Measurements from ENCODE around the gene CCDC24. TPM values are rescaled to one million over a fixed set of nuclear protein-coding genes. Genes with fewer than 3 reads are reported as not detected.

The CCDC24 gene
- total and polyA plus RNA-seq, 8 donors, result 3.9 to 45.9 (median 6.5) TPM

GRCh38 chr1:43946236-43947060 lies 45.0 kb upstream of the CCDC24 start, which contains the start of gene IPO13:
Gene IPO13, plus strand, starts transcription at chr1:43946950. Its CDS starts 651 bp downstream, at chr1:43947601.
- peak within 1 kb of the TSS; percentile 93 to 100 (median 96) for H3K27ac ChIP-seq
- DNase-seq, result peak; percentile 94 to 98 (median 95)
- TF ChIP-seq CTCF (IDR thresholded peaks at IDR 0.05), result peak; percentile 48 to 51 (median 50)
- intact Hi-C loops (cut with DNase I), result no loop called here
- peak; percentile 96 to 99 (median 98) for ATAC-seq
- H3K4me1 ChIP-seq, result peaks cover 8 to 28% (median 18%) of the 10 kb centered on the region in 3 donors
- H3K9me3 ChIP-seq, result no peaks in the 10 kb centered on the region
- 0% methylated on average over 67 to 74 of the region's 74 CpGs for WGBS, 2 donors
- H3K27me3 ChIP-seq, result no peaks in the 10 kb centered on the region
- FAIRE-seq, result no peak
- H3K4me3 ChIP-seq, result peak within 1 kb of the TSS; percentile 55 to 81 (median 72)
- no peaks in the 10 kb centered on the region for H3K36me3 ChIP-seq

- H3K4me1 ChIP-seq, result peaks cover 8 to 28% (median 18%) of the 10 kb centered on the region in 3 donors
- DNase-seq, result peak in 2 of 6 donors; percentile 58 to 66
- 3% methylated on average over 19 to 27 of the region's 27 CpGs for WGBS, 2 donors
- H3K27ac ChIP-seq, result peak overlapping the region; percentile 93 to 100 (median 96)
- no peak for FAIRE-seq
- TF ChIP-seq CTCF (IDR thresholded peaks at IDR 0.05), result no peak
- no peak for ATAC-seq
- peak overlapping the region; percentile 55 to 81 (median 72) for H3K4me3 ChIP-seq
- H3K9me3 ChIP-seq, result no peaks in the 10 kb centered on the region
- no peaks in the 10 kb centered on the region for H3K27me3 ChIP-seq
- intact Hi-C loops (cut with DNase I), result no loop called here
- no peaks in the 10 kb centered on the region for H3K36me3 ChIP-seq
These were observed 44.1 kb upstream of the CCDC24 start for GRCh38 chr1:43947061-43947873.

GRCh38 chr1:43947874-43948437 lies 43.4 kb upstream of the CCDC24 start:
- DNase-seq, result no peak
- intact Hi-C loops (cut with DNase I), result no loop called here
- Histone ChIP-seq H3K4me3 (peak overlapping the region in 3 of 4 donors; percentile 55 to 78 (median 65)), H3K36me3 (no peaks in the 10 kb centered on the region), H3K9me3 (no peaks in the 10 kb centered on the region), H3K4me1 (peaks cover 8 to 28% (median 18%) of the 10 kb centered on the region in 3 donors), H3K27me3 (no peaks in the 10 kb centered on the region), H3K27ac (no peak overlapping the region)
- no peak for TF ChIP-seq CTCF (IDR thresholded peaks at IDR 0.05)
- 27 to 35% methylated on average over 3 of the region's 3 CpGs for WGBS, 2 donors
- no peak for ATAC-seq
- FAIRE-seq, result no peak

- Histone ChIP-seq H3K27me3 (no peaks in the 10 kb centered on the region), H3K27ac (no peak overlapping the region), H3K4me3 (no peak overlapping the region), H3K4me1 (peaks cover 8 to 26% (median 18%) of the 10 kb centered on the region in 3 donors), H3K36me3 (no peaks in the 10 kb centered on the region), H3K9me3 (no peaks in the 10 kb centered on the region)
- DNase-seq (peak in 1 of 6 donors; percentile 40), FAIRE-seq (no peak), ATAC-seq (no peak)
- intact Hi-C loops (cut with DNase I), result no loop called here
- 89 to 92% methylated on average over 13 of the region's 13 CpGs for WGBS, 2 donors
- TF ChIP-seq CTCF (IDR thresholded peaks at IDR 0.05), result no peak
These were observed 41.7 kb upstream of the CCDC24 start for GRCh38 chr1:43949678-43950077.

Measured in pancreas (tissue), 10 donors.